IPS DF 4.7 (cell line): ENCODE measurements around the gene ISG15.
"Not testable (repeated sequence)": the region's sequence is repeated elsewhere in the genome, so short reads cannot be mapped to it uniquely, and the experiment has no call there.

Source experiments
- DNase-seq: peaks from one replicate; pipeline ENCODE4 v3.0.0-alpha.2; 2013; ENCODE audit warnings: low spot score; ENCODE audit errors: extremely low read depth

Gene ISG15

GRCh38 chr1:994546-994945 is 18.8 kb upstream of the ISG15 start:
- not testable (repeated sequence) for DNase-seq

- DNase-seq, result no peak
Measured at GRCh38 chr1:995665-996633, 17.3 kb upstream of the ISG15 start.

GRCh38 chr1:996851-997712 is 16.2 kb upstream of the ISG15 start:
- DNase-seq, result no peak

- DNase-seq, result no peak
Measured at GRCh38 chr1:997713-997992, 15.6 kb upstream of the ISG15 start.

- DNase-seq, result no peak
Measured at GRCh38 chr1:997993-998744, 15.1 kb upstream of the ISG15 start.

GRCh38 chr1:998745-998994 is 14.6 kb upstream of the ISG15 start:
- no peak for DNase-seq

- DNase-seq, result no peak
Measured at GRCh38 chr1:998995-999724, 14.1 kb upstream of the ISG15 start.

GRCh38 chr1:999725-1000356 is 13.5 kb upstream of the ISG15 start, which contains the start of gene HES4:
TSS of gene HES4 (minus strand) at chr1:1000097. CDS start at chr1:999973, 124 bp downstream.
- DNase-seq, result no peak

- DNase-seq, result no peak
Measured at GRCh38 chr1:1000357-1001056, 12.8 kb upstream of the ISG15 start.

- DNase-seq, result no peak
Measured at GRCh38 chr1:1001057-1001783, 12.1 kb upstream of the ISG15 start.

GRCh38 chr1:1003618-1004419 is 9.5 kb upstream of the ISG15 start:
- DNase-seq, result no peak

GRCh38 chr1:1004420-1004779 is 8.9 kb upstream of the ISG15 start:
- DNase-seq, result no peak

GRCh38 chr1:1004780-1005697 is 8.3 kb upstream of the ISG15 start:
- no peak for DNase-seq

GRCh38 chr1:1005774-1006304 is 7.5 kb upstream of the ISG15 start:
- DNase-seq, result no peak

- no peak for DNase-seq
Measured at GRCh38 chr1:1006305-1007159, 6.8 kb upstream of the ISG15 start.

GRCh38 chr1:1010131-1010530 is 3.2 kb upstream of the ISG15 start:
- not testable (repeated sequence) for DNase-seq
